GM23338 (cell line): ENCODE results near the gene OTOP2. TPM values are rescaled to one million over a fixed set of nuclear protein-coding genes. Genes with fewer than 3 reads are reported as not detected.

Experiments
- ATAC-seq: fragments of 200-7000 bp; cut with Tn5 transposase; 3 replicates; pipeline ENCODE4 v1.9.1; 2020
- DNase-seq: peaks from one replicate; pipeline ENCODE4 v3.0.0-alpha.2; 2015; ENCODE audit warnings: low spot score
- H2AFZ ChIP-seq: fragments of 200-600 bp; sonication (generic); 2 replicates; pipeline ENCODE4 v1.8.0; 2016; ENCODE audit warnings: antibody characterized with exemption, mild to moderate bottlenecking, moderate library complexity
- H3F3A ChIP-seq: fragments of 200-600 bp; sonication (generic); replicated peaks from 2 replicates; pipeline ENCODE4 v1.8.0; 2017; ENCODE audit warnings: antibody characterized with exemption, mixed run types, low read depth
- H3K27ac ChIP-seq: fragments of 200-600 bp; sonication (generic); 2 replicates; pipeline ENCODE4 v1.6.1; 2016; ENCODE audit warnings: low read depth
- H3K27me3 ChIP-seq: fragments of 200-600 bp; sonication (generic); 2 replicates; pipeline ENCODE4 v1.8.0; 2016; ENCODE audit warnings: mild to moderate bottlenecking, mixed run types, moderate library complexity; ENCODE audit not compliant: insufficient read depth
- H3K36me3 ChIP-seq: fragments of 200-600 bp; sonication (generic); 2 replicates; pipeline ENCODE4 v1.8.0; 2016; ENCODE audit warnings: mild to moderate bottlenecking; ENCODE audit not compliant: insufficient read depth
- H3K4me1 ChIP-seq: fragments of 200-600 bp; sonication (generic); 2 replicates; pipeline ENCODE4 v1.8.0; 2016; ENCODE audit warnings: mild to moderate bottlenecking, moderate library complexity; ENCODE audit not compliant: insufficient read depth
- H3K4me2 ChIP-seq: fragments of 200-600 bp; sonication (generic); 2 replicates; pipeline ENCODE4 v1.7.1; 2017; ENCODE audit warnings: mixed run types
- H3K4me3 ChIP-seq: fragments of 200-600 bp; sonication (generic); 2 replicates; pipeline ENCODE4 v1.6.1; 2016; ENCODE audit warnings: mixed run types
- H3K79me2 ChIP-seq: fragments of 200-600 bp; sonication (generic); replicated peaks from 2 replicates; pipeline ENCODE4 v1.8.0; 2017; ENCODE audit warnings: mild to moderate bottlenecking; ENCODE audit not compliant: insufficient read depth
- H3K9me2 ChIP-seq: fragments of 200-600 bp; sonication (generic); 2 replicates; pipeline ENCODE4 v1.8.0; 2017; ENCODE audit not compliant: insufficient read depth
- H4K20me1 ChIP-seq: fragments of 200-600 bp; sonication (generic); replicated peaks from 2 replicates; pipeline ENCODE4 v1.8.0; 2017; ENCODE audit warnings: mild to moderate bottlenecking; ENCODE audit not compliant: insufficient read depth
- H3K27ac Mint-ChIP-seq: 2 replicates; pipeline ENCODE4 v1.8.0; 2020; ENCODE audit warnings: inconsistent platforms, mild to moderate bottlenecking, moderate library complexity, mixed read lengths
- H3K27me3 Mint-ChIP-seq: 3 replicates; pipeline ENCODE4 v1.8.0; 2022; ENCODE audit warnings: low read depth, mild to moderate bottlenecking, moderate library complexity, mixed read lengths, inconsistent platforms; ENCODE audit not compliant: insufficient read depth, poor library complexity
- H3K36me3 Mint-ChIP-seq: 3 replicates; pipeline ENCODE4 v1.8.0; 2021; ENCODE audit warnings: low read depth, mild to moderate bottlenecking, inconsistent platforms, moderate library complexity, mixed read lengths
- H3K4me1 Mint-ChIP-seq: 3 replicates; pipeline ENCODE4 v1.8.0; 2020; ENCODE audit warnings: mild to moderate bottlenecking, inconsistent platforms, mixed read lengths
- H3K4me3 Mint-ChIP-seq: 3 replicates; pipeline ENCODE4 v1.8.0; 2021; ENCODE audit warnings: moderate library complexity, mild to moderate bottlenecking, inconsistent platforms, mixed read lengths
- H3K9me3 Mint-ChIP-seq: 3 replicates; pipeline ENCODE4 v1.8.0; 2020; ENCODE audit warnings: moderate library complexity, mild to moderate bottlenecking, inconsistent platforms, mixed read lengths
- CTCF ChIP-seq, 2 experiments: fragments of 200-600 bp in 1 of 2; sonication (generic) in 1 of 2; conservative IDR thresholded peaks; 2 replicates each; pipeline versions ENCODE4 v1.5.1 to v1.6.1; 2016 to 2017; ENCODE audit warnings: antibody characterized with exemption in 2 of 2, low read depth in 2 of 2, mild to moderate bottlenecking in 2 of 2, moderate library complexity in 1 of 2
- ETS1 ChIP-seq: IDR thresholded peaks from 2 replicates; pipeline ENCODE4 v1.6.1; 2016; ENCODE audit warnings: antibody characterized with exemption
- EZH2phosphoT487 ChIP-seq: fragments of 200-600 bp; sonication (generic); IDR thresholded peaks from one replicate; pipeline ENCODE4 v1.8.1; 2018; ENCODE audit warnings: antibody characterized with exemption; ENCODE audit not compliant: unreplicated experiment
- NANOG ChIP-seq: IDR thresholded peaks from 2 replicates; pipeline ENCODE4 v1.6.1; 2016; ENCODE audit warnings: antibody characterized with exemption, borderline replicate concordance
- ZNF114 ChIP-seq: fragments of 250-450 bp; sonication (Bioruptor Pico); IDR thresholded peaks from 2 replicates; pipeline ENCODE4 v1.5.0; 2020; ENCODE audit warnings: mild to moderate bottlenecking, moderate library complexity
- ZNF331 ChIP-seq: fragments of 250-450 bp; sonication (Bioruptor Pico); IDR thresholded peaks from 2 replicates; pipeline ENCODE4 v1.5.0; 2020; ENCODE audit warnings: low read depth, mild to moderate bottlenecking, moderate library complexity
- ZNF462 ChIP-seq: fragments of 250-450 bp; sonication (Bioruptor Pico); IDR thresholded peaks from 2 replicates; pipeline ENCODE4 v1.5.0; 2020; ENCODE audit warnings: mild to moderate bottlenecking, moderate library complexity
- polyA plus RNA-seq: library from polyadenylated mRNA; unstranded; fragments of >200 nt; fragmentation: Nextera tagmentation; extraction: Ambion mirVana; gene quantifications from 2 replicates; pipeline ENCODE4 v1.2.1, GENCODE V29; 2016
- total RNA-seq: library from RNA; depleted of rRNA; stranded (reverse); fragments of >200 nt; shearing (Covaris generic); gene quantifications from 2 replicates; pipeline ENCODE4 v1.2.3, GENCODE V29; 2014

OTOP2 gene
- total and polyA plus RNA-seq, 2 experiments from 2014 or later: not detected

- Histone ChIP-seq H3K36me3 (no peaks in the 10 kb centered on the region), H3K27ac (no peak overlapping the region), H2AFZ (no peak overlapping the region), H3F3A (no peaks in the 10 kb centered on the region), H3K27me3 (peaks cover 36% of the 10 kb centered on the region), H3K4me1 (0 out of 2 replicates have a peak, but pooled peaks cover 4% of the 10 kb centered on the region), H3K4me3 (no peak overlapping the region), H3K79me2 (no peaks in the 10 kb centered on the region), H3K4me2 (no peak overlapping the region), H4K20me1 (no peaks in the 10 kb centered on the region), H3K9me2 (no peaks in the 10 kb centered on the region)
- DNase-seq (no peak), ATAC-seq (no peak)
- H3K36me3 Mint-ChIP-seq: no peaks in the 10 kb centered on the region
- peaks cover 11% of the 10 kb centered on the region for H3K4me1 Mint-ChIP-seq
- TF ChIP-seq EZH2phosphoT487 (no peak), NANOG (no peak), ZNF114 (CRISPR knock-in tag) (no peak), ETS1 (no peak), CTCF (conservative IDR thresholded peaks at IDR 0.05; ENCODE audit: low read depth in 2 of 2) (no peak), ZNF331 (CRISPR knock-in tag) (no peak), ZNF462 (CRISPR knock-in tag) (no peak)
- H3K27ac Mint-ChIP-seq: no peak overlapping the region
- H3K9me3 Mint-ChIP-seq: no peaks in the 10 kb centered on the region
- peaks cover 43% of the 10 kb centered on the region for H3K27me3 Mint-ChIP-seq
- H3K4me3 Mint-ChIP-seq: no peak overlapping the region
Measured at GRCh38 chr17:74941128-74941725, 17.2 kb downstream of the OTOP2 start.
